Panc1 (cell line): ENCODE results near the gene GTSE1. TPM values are rescaled to one million over a fixed set of nuclear protein-coding genes. Genes with fewer than 3 reads are reported as not detected.

Experiments used
- ATAC-seq: fragments of 200-7000 bp; cut with Tn5 transposase; 2 replicates; pipeline ENCODE4 v1.9.1; 2020; ENCODE audit warnings: mild to moderate bottlenecking, moderate library complexity
- BruUV-seq: library from RNA; stranded (reverse); fragments of 400-500 nt; replicated peaks from 2 replicates; lab custom pipeline; 2021; lab: Mats Ljungman, UMichigan
- CTCF ChIA-PET: fragments of 300-600 bp; sonication (Branson Sonifier 250); formaldehyde crosslinking; loops from one replicate; lab custom pipeline; 2022; ENCODE audit warnings: antibody characterized with exemption; lab: Charles Lee
- POLR2A ChIA-PET: fragments of 300-600 bp; sonication (Branson Sonifier 250); formaldehyde crosslinking; loops from one replicate; lab custom pipeline; 2022; ENCODE audit warnings: antibody characterized with exemption; lab: Charles Lee
- DNase-seq: peaks from one replicate; pipeline ENCODE4 v3.0.0-alpha.2; 2010; ENCODE audit warnings: low read depth, low spot score
- H3K27ac ChIP-seq: 2 replicates; pipeline ENCODE4 v1.5.1; 2011; ENCODE audit warnings: mild to moderate bottlenecking, low read length, inconsistent platforms
- H3K27me3 ChIP-seq: fragments of 200-500 bp; sonication (Bioruptor generic); 2 replicates; pipeline ENCODE4 v1.6.0; 2014; ENCODE audit warnings: low read length, inconsistent platforms; ENCODE audit not compliant: control insufficient read depth, insufficient read depth
- H3K36me3 ChIP-seq: fragments of 200-500 bp; sonication (Bioruptor generic); 2 replicates; pipeline ENCODE4 v1.5.1; 2014; ENCODE audit warnings: inconsistent platforms, mild to moderate bottlenecking, low read length, moderate library complexity; ENCODE audit not compliant: control insufficient read depth, insufficient read depth
- H3K4me1 ChIP-seq: 2 replicates; pipeline ENCODE4 v1.5.1; 2011; ENCODE audit warnings: inconsistent platforms, mild to moderate bottlenecking, low read length, moderate library complexity; ENCODE audit not compliant: control insufficient read depth, insufficient read depth
- H3K4me3 ChIP-seq, 2 experiments: 2 replicates each; pipeline ENCODE4 v1.5.1; 2011 to 2012; ENCODE audit warnings: low read depth in 2 of 2, low read length in 2 of 2, mild to moderate bottlenecking in 2 of 2, inconsistent platforms in 1 of 2, moderate library complexity in 1 of 2
- H3K9me3 ChIP-seq: fragments of 200-500 bp; sonication (Bioruptor generic); 2 replicates; pipeline ENCODE4 v1.5.1; 2014; ENCODE audit warnings: low read depth, mild to moderate bottlenecking, inconsistent platforms, low read length, moderate library complexity; ENCODE audit not compliant: control insufficient read depth, insufficient read depth
- CTCF ChIP-seq: fragments of 450-650 bp; IDR thresholded peaks from 2 replicates; pipeline ENCODE4 v1.5.1; 2017; ENCODE audit warnings: mild to moderate bottlenecking
- POLR2AphosphoS5 ChIP-seq: IDR thresholded peaks from 2 replicates; pipeline ENCODE4 v1.6.1; 2012; ENCODE audit warnings: mild to moderate bottlenecking, low read depth, low read length, moderate library complexity
- REST ChIP-seq, 2 experiments: IDR thresholded peaks; 2 replicates each; pipeline ENCODE4 v1.6.1; 2011 to 2012; ENCODE audit warnings: low read depth in 2 of 2, control low read depth in 1 of 2, low read length in 1 of 2, mild to moderate bottlenecking in 1 of 2, moderate library complexity in 1 of 2; ENCODE audit not compliant: insufficient read depth in 1 of 2
- SIN3A ChIP-seq: IDR thresholded peaks from 2 replicates; pipeline ENCODE4 v1.6.1; 2012; ENCODE audit warnings: low read depth, mild to moderate bottlenecking, low read length, moderate library complexity, borderline replicate concordance; ENCODE audit not compliant: insufficient read depth
- TCF7L2 ChIP-seq: IDR thresholded peaks from 2 replicates; pipeline ENCODE4 v1.6.1; 2011; ENCODE audit warnings: mild to moderate bottlenecking, low read depth, low read length, inconsistent platforms
- in situ Hi-C: cut with HindIII; loops from 2 replicates; pipeline ENCODE4 v1.10.0; 2016; ENCODE audit warnings: low sequenced_read_pairs, low pct_unique_long_range_greater_than_20kb
- intact Hi-C: fragments of 100-400 bp; cut with micrococcal nuclease; formaldehyde crosslinking; loops from one replicate; pipeline ENCODE4 v1.10.0; 2022; ENCODE audit not compliant: unreplicated experiment
- total RNA-seq: library from RNA; stranded (reverse); gene quantifications from one replicate; pipeline ENCODE4 v1.2.1, GENCODE V29; 2021; ENCODE audit not compliant: unreplicated experiment

The GTSE1 gene
- total RNA-seq, 1 experiment from 2014 or later = 36.2 TPM

- BruUV-seq = no TSS peak
- in situ Hi-C loops = no loop called here
- Histone ChIP-seq H3K4me1 (no peaks in the 10 kb centered on the region), H3K36me3 (no peaks in the 10 kb centered on the region), H3K27ac (no peak overlapping the region), H3K27me3 (no peaks in the 10 kb centered on the region), H3K9me3 (no peaks in the 10 kb centered on the region), H3K4me3 (no peak overlapping the region)
- ATAC-seq = no peak
- ChIA-PET CTCF (no interaction called here), POLR2A (no interaction called here)
- no peak for TF ChIP-seq REST (IDR thresholded peaks at IDR 0.05; ENCODE audit: insufficient read depth in 1 of 2, low read depth in 2 of 2, low read length in 1 of 2)
- no peak for TF ChIP-seq SIN3A
- TF ChIP-seq CTCF = no peak
- TF ChIP-seq TCF7L2 = no peak
- no peak for TF ChIP-seq POLR2AphosphoS5
- intact Hi-C loops = no loop called here
- DNase-seq = no peak
Observed at GRCh38 chr22:46373159-46373558, 76.5 kb downstream of the GTSE1 start.

GRCh38 chr22:46373921-46374662 is 77.4 kb downstream of the GTSE1 start:
- CTCF ChIA-PET = no interaction called here
- POLR2A ChIA-PET = no interaction called here

More at GRCh38 chr22:46373921-46374662, 77.4 kb downstream of the GTSE1 start:
- DNase-seq (no peak), ATAC-seq (no peak)
- no peaks in the 10 kb centered on the region for H3K27me3 ChIP-seq
- TF ChIP-seq POLR2AphosphoS5 (no peak), REST (IDR thresholded peaks at IDR 0.05; ENCODE audit: insufficient read depth in 1 of 2, low read depth in 2 of 2, low read length in 1 of 2) (no peak), CTCF (no peak), TCF7L2 (no peak), SIN3A (no peak)
- no peaks in the 10 kb centered on the region for H3K9me3 ChIP-seq
- in situ Hi-C loops = no loop called here
- intact Hi-C loops = no loop called here
- no peak overlapping the region for H3K27ac ChIP-seq
- no TSS peak for BruUV-seq
- H3K4me3 ChIP-seq = no peak overlapping the region
- no peaks in the 10 kb centered on the region for H3K4me1 ChIP-seq
- H3K36me3 ChIP-seq = no peaks in the 10 kb centered on the region
